GM12878 (cell line): ENCODE measurements around the gene DIP2C. TPM values are rescaled to one million over a fixed set of nuclear protein-coding genes. Genes with fewer than 3 reads are reported as not detected.

Source experiments
- ATAC-seq: fragments of 200-7000 bp; cut with Tn5 transposase; 3 replicates; pipeline ENCODE4 v1.9.1; 2020; ENCODE audit warnings: mild to moderate bottlenecking, moderate library complexity
- BruUV-seq: library from RNA; stranded (reverse); fragments of 400-500 nt; replicated peaks from 2 replicates; lab custom pipeline; 2021; lab: Mats Ljungman, UMichigan
- CTCF ChIA-PET: fragments of 300-600 bp; sonication (Branson Sonifier 250); formaldehyde crosslinking; extraction: SDS; loops from one replicate; lab custom pipeline; 2021; ENCODE audit warnings: inconsistent platforms; lab: Yijun Ruan, JAX
- POLR2A ChIA-PET: fragments of 350-600 bp; formaldehyde crosslinking; extraction: SDS; loops from one replicate; lab custom pipeline; 2021; ENCODE audit warnings: inconsistent platforms; lab: Charles Lee
- RAD21 ChIA-PET: fragments of 300-600 bp; sonication (Branson Sonifier 250); formaldehyde crosslinking; loops from one replicate; lab custom pipeline; 2023; ENCODE audit warnings: antibody characterized with exemption; ENCODE audit not compliant: unreplicated experiment; lab: Charles Lee
- SMC1A ChIA-PET: fragments of 300-600 bp; sonication (Branson Sonifier 250); formaldehyde crosslinking; loops from one replicate; lab custom pipeline; 2023; ENCODE audit not compliant: unreplicated experiment, uncharacterized antibody; lab: Charles Lee
- DNase-seq: peaks from one replicate; pipeline ENCODE4 v3.0.0-alpha.2; 2011; ENCODE audit warnings: low read depth, low spot score
- FAIRE-seq: peaks from 3 replicates; lab custom pipeline; 2011; peaks lifted over from hg19 to GRCh38; lab: Jason Lieb, UNC
- H2AFZ ChIP-seq: 2 replicates; pipeline ENCODE4 v1.6.0; 2011; ENCODE audit warnings: low read depth, low read length, control low read depth; ENCODE audit not compliant: control insufficient read depth
- H3K27ac ChIP-seq: 2 replicates; pipeline ENCODE4 v1.5.1; 2011; ENCODE audit warnings: control low read depth; ENCODE audit not compliant: control insufficient read depth, insufficient read depth
- H3K27me3 ChIP-seq, 2 experiments: replicated peaks in 1 of 2; 2 replicates each; pipeline versions ENCODE4 v1.6.0 to v1.6.1; 2011; ENCODE audit warnings: low read length in 1 of 2; ENCODE audit not compliant: control insufficient read depth in 2 of 2, insufficient read depth in 2 of 2
- H3K36me3 ChIP-seq, 2 experiments: 2 replicates each; pipeline ENCODE4 v1.5.1; 2011; ENCODE audit warnings: low read length in 1 of 2; ENCODE audit not compliant: control insufficient read depth in 2 of 2, insufficient read depth in 2 of 2
- H3K4me1 ChIP-seq: 2 replicates; pipeline ENCODE4 v1.6.1; 2011; ENCODE audit warnings: mild to moderate bottlenecking, low read length, moderate library complexity, mixed read lengths; ENCODE audit not compliant: control insufficient read depth, insufficient read depth
- H3K4me2 ChIP-seq: 2 replicates; pipeline ENCODE4 v1.6.0; 2011; ENCODE audit warnings: control low read depth; ENCODE audit not compliant: control insufficient read depth, insufficient read depth
- H3K4me3 ChIP-seq: fragments of 200-600 bp; sonication (generic); 2 replicates; pipeline ENCODE4 v1.5.1; 2016
- H3K79me2 ChIP-seq: 2 replicates; pipeline ENCODE4 v1.6.0; 2011; ENCODE audit warnings: low read length; ENCODE audit not compliant: control insufficient read depth, insufficient read depth
- H3K9ac ChIP-seq: 2 replicates; pipeline ENCODE4 v1.8.0; 2011; ENCODE audit warnings: low read length, control low read depth, mixed read lengths; ENCODE audit not compliant: control insufficient read depth, insufficient read depth
- H3K9me3 ChIP-seq: replicated peaks from 3 replicates; pipeline ENCODE4 v1.5.1; 2011; ENCODE audit warnings: mild to moderate bottlenecking, low read length; ENCODE audit not compliant: control insufficient read depth, insufficient read depth
- H4K20me1 ChIP-seq: 2 replicates; pipeline ENCODE4 v1.6.0; 2011; ENCODE audit not compliant: control insufficient read depth, insufficient read depth
- GABPA ChIP-seq: IDR thresholded peaks from 2 replicates; pipeline ENCODE4 v1.6.1; 2014; ENCODE audit warnings: antibody characterized with exemption, low read depth, mild to moderate bottlenecking, inconsistent platforms
- SREBF1 ChIP-seq: IDR thresholded peaks from 2 replicates; pipeline ENCODE4 v1.6.1; 2012; ENCODE audit warnings: mild to moderate bottlenecking, low read length
- SRF ChIP-seq, 2 experiments: IDR thresholded peaks; 2 replicates each; pipeline ENCODE4 v1.6.1; 2011; ENCODE audit warnings: low read depth in 2 of 2, low read length in 2 of 2, mild to moderate bottlenecking in 1 of 2, moderate library complexity in 1 of 2
- TAF1 ChIP-seq: IDR thresholded peaks from 2 replicates; pipeline ENCODE4 v1.6.1; 2011; ENCODE audit warnings: mild to moderate bottlenecking, low read depth, low read length, borderline replicate concordance
- ZNF24 ChIP-seq: fragments of 450-650 bp; IDR thresholded peaks from 2 replicates; pipeline ENCODE4 v1.6.1; 2017; ENCODE audit warnings: antibody characterized with exemption, mild to moderate bottlenecking
- ZNF622 ChIP-seq: fragments of 450-650 bp; IDR thresholded peaks from 2 replicates; pipeline ENCODE4 v1.6.1; 2017; ENCODE audit warnings: mild to moderate bottlenecking, inconsistent platforms
- WGBS: methylation state at CpG from one replicate; pipeline ENCODE4 v1.1.6; 2016; ENCODE audit warnings: low lambda C conversion rate; ENCODE audit not compliant: insufficient replicate concordance, insufficient coverage; ENCODE audit errors: missing lambda C conversion rate; 5-methylcytosine and 5-hydroxymethylcytosine counted together
- in situ Hi-C: fragments of 300-500 bp; cut with MboI; formaldehyde crosslinking; loops from 9 replicates; pipeline ENCODE4 v1.14.3; 2018; ENCODE audit warnings: mixed read lengths
- intact Hi-C: fragments of 100-400 bp; cut with micrococcal nuclease; formaldehyde crosslinking; loops from one replicate; pipeline ENCODE4 v1.14.2; 2022; ENCODE audit not compliant: unreplicated experiment
- polyA plus RNA-seq, 11 experiments: library from polyadenylated mRNA; depleted of rRNA in 4 of 11; unstranded in 6 of 11; stranded (reverse) in 5 of 11; fragments of >200 nt; fragmentation: Nextera tagmentation in 4 of 11; fragmentation: Illumina TruSeq in 1 of 11; extraction: Ambion mirVana in 4 of 11; extraction: Trizol in 1 of 11; gene quantifications; 1 replicate in 1 of 11; 2 replicates in 10 of 11; pipeline versions ENCODE4 v1.2.1 to v1.2.3, GENCODE V29; 2011 to 2016; ENCODE audit warnings: inconsistent platforms in 2 of 11, missing spikeins in 2 of 11, low read depth in 1 of 11
- total RNA-seq, 4 experiments: library from RNA; depleted of rRNA in 3 of 4; stranded (reverse); fragments of >200 nt in 3 of 4; fragmentation: Illumina TruSeq in 1 of 4; extraction: Trizol in 1 of 4; gene quantifications; 2 replicates each; pipeline versions ENCODE4 v1.2.1 to v1.2.3, GENCODE V29; 2013 to 2021

Gene DIP2C
- total and polyA plus RNA-seq, 10 of the 15 experiments (the other 5 are each of a cell fraction or from before 2014, with no cell fraction given), result 0.01 to 0.10 (median 0.06) TPM

DNA sequence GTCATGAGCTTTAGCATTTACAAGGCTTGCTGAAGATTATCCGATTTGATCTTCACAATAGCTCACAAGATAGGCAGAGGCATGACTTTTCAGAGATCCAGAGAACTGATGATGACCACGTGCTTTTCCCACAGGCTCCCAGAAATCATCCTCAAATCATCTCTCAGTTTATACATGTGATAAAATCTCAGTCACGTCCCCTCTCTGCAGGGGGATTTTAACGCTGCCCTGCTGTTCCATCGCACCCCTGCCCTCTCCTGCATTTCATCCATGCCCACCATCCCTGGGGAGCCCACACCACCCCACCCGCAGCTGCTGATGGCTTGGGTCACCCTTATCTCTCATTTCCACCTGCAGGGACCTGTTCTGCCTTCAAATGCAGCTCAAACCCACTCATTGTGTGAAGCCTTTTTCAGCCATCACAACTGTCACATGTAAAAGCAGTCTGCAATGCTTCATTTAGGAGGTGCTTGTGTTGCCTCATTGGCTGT, 141.8 kb downstream of the DIP2C start:
- DNase-seq (no peak), FAIRE-seq (no peak), ATAC-seq (no peak)
- Histone ChIP-seq H3K27me3 (no peaks in the 10 kb centered on the region), H3K4me2 (no peak overlapping the region), H3K36me3 (no peaks in the 10 kb centered on the region), H4K20me1 (no peaks in the 10 kb centered on the region), H3K79me2 (no peaks in the 10 kb centered on the region), H3K27ac (no peak overlapping the region), H3K4me3 (no peak overlapping the region), H3K4me1 (no peaks in the 10 kb centered on the region), H3K9me3 (no peaks in the 10 kb centered on the region; the same call in 2 of the 3 replicates), H3K9ac (no peak overlapping the region), H2AFZ (no peak overlapping the region)
- intact Hi-C loops (no loop called here), in situ Hi-C loops (no loop called here)
- WGBS, result 27% methylated on average over 6 of the region's 6 CpGs
- CTCF ChIA-PET, result no interaction called here
- RAD21 ChIA-PET, result no interaction called here
- BruUV-seq, result no TSS peak
- POLR2A ChIA-PET, result no interaction called here
- TF ChIP-seq SREBF1 (no peak), SRF (IDR thresholded peaks at IDR 0.05; ENCODE audit: low read depth in 2 of 2, low read length in 2 of 2) (no peak), ZNF622 (no peak)
- SMC1A ChIA-PET, result no interaction called here

DNA sequence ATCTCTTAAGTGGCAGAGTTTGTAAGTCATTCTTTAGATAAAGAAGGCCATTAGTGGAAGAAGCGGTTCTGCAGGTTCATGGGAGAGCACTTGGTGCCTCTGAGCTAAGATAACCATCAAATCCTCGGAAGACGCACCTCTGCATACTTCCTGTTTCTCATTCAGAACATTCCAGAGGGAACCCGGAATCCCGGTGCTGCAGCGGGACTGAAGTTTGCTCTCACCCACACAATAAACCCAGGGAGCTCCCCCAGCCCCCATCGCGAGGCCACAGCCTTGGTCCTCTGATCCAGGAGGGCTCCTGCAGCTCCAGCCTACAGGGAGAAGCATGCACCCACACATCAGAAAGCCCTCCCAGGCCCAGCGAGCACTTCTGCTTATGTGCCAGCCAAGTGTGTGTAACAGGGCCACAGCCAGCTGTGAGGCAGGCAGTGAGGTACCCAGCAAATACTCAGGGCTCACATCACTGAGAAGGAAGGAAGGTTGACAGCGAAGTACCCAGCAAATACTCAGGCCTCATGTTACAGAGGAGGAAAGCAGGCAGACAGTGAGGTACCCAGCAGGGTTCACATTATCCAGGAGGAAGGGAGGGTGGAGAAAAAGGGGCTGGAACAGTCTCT, 142.4 kb downstream of the DIP2C start:
- ChIA-PET CTCF (no interaction called here), POLR2A (no interaction called here), RAD21 (no interaction called here), SMC1A (no interaction called here)
- no peak for TF ChIP-seq GABPA
- TF ChIP-seq TAF1, result no peak
- TF ChIP-seq ZNF24, result no peak
- WGBS, result 28% methylated on average over 10 of the region's 10 CpGs
- no peak for DNase-seq
- Histone ChIP-seq H3K36me3 (no peaks in the 10 kb centered on the region), H3K9me3 (no peaks in the 10 kb centered on the region; the same call in 2 of the 3 replicates), H3K4me2 (no peak overlapping the region), H3K9ac (no peak overlapping the region), H3K4me1 (no peaks in the 10 kb centered on the region), H3K27me3 (no peaks in the 10 kb centered on the region), H3K27ac (no peak overlapping the region), H2AFZ (no peak overlapping the region), H3K4me3 (no peak overlapping the region), H3K79me2 (no peaks in the 10 kb centered on the region), H4K20me1 (no peaks in the 10 kb centered on the region)
- no peak for FAIRE-seq
- BruUV-seq, result no TSS peak
- intact Hi-C loops, result no loop called here
- no peak for ATAC-seq
- in situ Hi-C loops, result no loop called here
